A673 (cell line): ENCODE measurements around the gene C2orf66.

ENCODE experiments used
- EZH2 ChIP-seq: fragments of 200-600 bp; sonication (generic); IDR thresholded peaks from 2 replicates; pipeline ENCODE4 v1.6.1; 2017; ENCODE audit warnings: borderline replicate concordance, low read depth, mild to moderate bottlenecking, mixed read lengths, antibody characterized with exemption, low read length; ENCODE audit not compliant: poor library complexity, severe bottlenecking
- TF ChIP-seq, protein P1 (sequence below): fragments of 300-800, 200-600 bp; sonication (generic); conservative IDR thresholded peaks from 2 replicates; pipeline ENCODE4 v1.5.1; 2017; ENCODE audit warnings: low read depth, mild to moderate bottlenecking, antibody characterized with exemption, low read length, moderate library complexity, mixed read lengths

DNA sequence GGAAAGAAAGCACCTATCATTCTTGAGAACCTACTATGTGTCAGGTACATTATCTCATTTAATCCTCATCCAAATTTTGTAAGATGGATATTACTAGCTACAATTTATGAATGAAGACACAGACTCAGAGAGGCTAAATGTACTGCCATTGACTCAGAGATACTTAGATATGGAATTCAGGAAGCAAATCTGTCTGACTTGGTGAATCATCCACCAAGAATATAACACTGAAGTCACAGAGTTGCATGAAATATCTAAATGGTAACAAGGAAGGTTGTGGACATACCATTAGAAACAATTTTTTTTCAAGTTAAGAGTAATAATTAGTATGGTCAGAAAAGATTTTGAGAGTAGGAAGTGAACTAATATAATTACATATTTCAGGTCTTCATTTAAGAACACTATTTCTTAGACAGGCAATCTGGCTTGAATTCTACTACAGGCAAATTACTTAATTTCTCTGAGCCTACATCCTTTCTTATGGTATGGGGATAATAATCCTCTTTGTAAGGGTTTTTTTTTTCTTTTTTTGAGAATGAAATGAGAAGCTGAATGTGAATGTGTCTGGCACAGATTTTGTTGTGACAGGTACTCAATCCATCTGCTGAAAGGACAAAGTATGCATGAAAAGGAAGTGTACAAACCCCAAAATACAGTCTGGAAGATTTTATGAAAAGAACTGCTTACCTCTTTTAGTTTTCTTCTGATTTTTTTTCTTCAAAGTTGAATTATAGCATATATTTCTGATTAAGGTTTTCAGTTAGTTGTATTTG, 14.8 kb upstream of the C2orf66 start:
- TF ChIP-seq, protein P1, sequence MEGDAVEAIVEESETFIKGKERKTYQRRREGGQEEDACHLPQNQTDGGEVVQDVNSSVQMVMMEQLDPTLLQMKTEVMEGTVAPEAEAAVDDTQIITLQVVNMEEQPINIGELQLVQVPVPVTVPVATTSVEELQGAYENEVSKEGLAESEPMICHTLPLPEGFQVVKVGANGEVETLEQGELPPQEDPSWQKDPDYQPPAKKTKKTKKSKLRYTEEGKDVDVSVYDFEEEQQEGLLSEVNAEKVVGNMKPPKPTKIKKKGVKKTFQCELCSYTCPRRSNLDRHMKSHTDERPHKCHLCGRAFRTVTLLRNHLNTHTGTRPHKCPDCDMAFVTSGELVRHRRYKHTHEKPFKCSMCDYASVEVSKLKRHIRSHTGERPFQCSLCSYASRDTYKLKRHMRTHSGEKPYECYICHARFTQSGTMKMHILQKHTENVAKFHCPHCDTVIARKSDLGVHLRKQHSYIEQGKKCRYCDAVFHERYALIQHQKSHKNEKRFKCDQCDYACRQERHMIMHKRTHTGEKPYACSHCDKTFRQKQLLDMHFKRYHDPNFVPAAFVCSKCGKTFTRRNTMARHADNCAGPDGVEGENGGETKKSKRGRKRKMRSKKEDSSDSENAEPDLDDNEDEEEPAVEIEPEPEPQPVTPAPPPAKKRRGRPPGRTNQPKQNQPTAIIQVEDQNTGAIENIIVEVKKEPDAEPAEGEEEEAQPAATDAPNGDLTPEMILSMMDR, result no peak
- TF ChIP-seq EZH2, result no peak
